Measurements from ENCODE around the gene CYP4F22. TPM values are rescaled to one million over a fixed set of nuclear protein-coding genes. Genes with fewer than 3 reads are reported as not detected.

The CYP4F22 gene
- total RNA-seq, 1 donor from 2014 or later: not detected

- no peak overlapping the region for H3K4me3 Mint-ChIP-seq
- no peaks in the 10 kb centered on the region for H3K4me1 Mint-ChIP-seq
- ChIA-PET POLR2A (no interaction called here), CTCF (no interaction called here)
- no peak for ATAC-seq (ENCODE audit: low read depth)
- H3K9me3 Mint-ChIP-seq: no peaks in the 10 kb centered on the region
- peaks cover 23% of the 10 kb centered on the region for H3K27me3 Mint-ChIP-seq
- no peak for TF ChIP-seq CTCF (IDR thresholded peaks at IDR 0.05)
- no peaks in the 10 kb centered on the region for H3K36me3 Mint-ChIP-seq (ENCODE audit: low read depth)
- intact Hi-C loops (cut with micrococcal nuclease): no loop called here
- no peak for DNase-seq
- H3K27ac Mint-ChIP-seq: no peak overlapping the region
Observed at GRCh38 chr19:15562145-15562544, 53.8 kb downstream of the CYP4F22 start.

- Mint-ChIP-seq H3K4me1 (no peaks in the 10 kb centered on the region), H3K36me3 (ENCODE audit: low read depth) (no peaks in the 10 kb centered on the region), H3K9me3 (no peaks in the 10 kb centered on the region), H3K27ac (no peak overlapping the region), H3K27me3 (peaks cover 23% of the 10 kb centered on the region), H3K4me3 (no peak overlapping the region)
- ChIA-PET POLR2A (no interaction called here), CTCF (no interaction called here)
- no peak for ATAC-seq (ENCODE audit: low read depth)
- DNase-seq: no peak
- TF ChIP-seq CTCF (IDR thresholded peaks at IDR 0.05): no peak
- intact Hi-C loops (cut with micrococcal nuclease): no loop called here
Observed at GRCh38 chr19:15562861-15563260, 54.5 kb downstream of the CYP4F22 start.

GRCh38 chr19:15563325-15563794, 55.0 kb downstream of the CYP4F22 start:
- TF ChIP-seq CTCF (IDR thresholded peaks at IDR 0.05): no peak
- ChIA-PET CTCF (no interaction called here), POLR2A (no interaction called here)
- H3K4me3 Mint-ChIP-seq: no peak overlapping the region
- H3K27ac Mint-ChIP-seq: no peak overlapping the region
- no peaks in the 10 kb centered on the region for H3K4me1 Mint-ChIP-seq
- no peaks in the 10 kb centered on the region for H3K36me3 Mint-ChIP-seq (ENCODE audit: low read depth)
- H3K27me3 Mint-ChIP-seq: peaks cover 26% of the 10 kb centered on the region
- H3K9me3 Mint-ChIP-seq: no peaks in the 10 kb centered on the region
- no peak for DNase-seq
- intact Hi-C loops (cut with micrococcal nuclease): no loop called here
- ATAC-seq (ENCODE audit: low read depth): no peak

- no peak for TF ChIP-seq CTCF (IDR thresholded peaks at IDR 0.05)
- Mint-ChIP-seq H3K4me3 (no peak overlapping the region), H3K9me3 (no peaks in the 10 kb centered on the region), H3K4me1 (no peaks in the 10 kb centered on the region), H3K36me3 (ENCODE audit: low read depth) (no peaks in the 10 kb centered on the region), H3K27me3 (peaks cover 27% of the 10 kb centered on the region), H3K27ac (no peak overlapping the region)
- DNase-seq: no peak
- no peak for ATAC-seq (ENCODE audit: low read depth)
- intact Hi-C loops (cut with micrococcal nuclease): no loop called here
- ChIA-PET CTCF (no interaction called here), POLR2A (no interaction called here)
Observed at GRCh38 chr19:15563931-15564330, 55.6 kb downstream of the CYP4F22 start.

- intact Hi-C loops (cut with micrococcal nuclease): no loop called here
Observed at GRCh38 chr19:15564534-15565168, 56.3 kb downstream of the CYP4F22 start.

More at GRCh38 chr19:15564534-15565168, 56.3 kb downstream of the CYP4F22 start:
- ATAC-seq (ENCODE audit: low read depth) (no peak), DNase-seq (no peak)
- Mint-ChIP-seq H3K36me3 (ENCODE audit: low read depth) (no peaks in the 10 kb centered on the region), H3K9me3 (no peaks in the 10 kb centered on the region), H3K27ac (no peak overlapping the region), H3K27me3 (peaks cover 34% of the 10 kb centered on the region), H3K4me1 (no peaks in the 10 kb centered on the region), H3K4me3 (no peak overlapping the region)
- CTCF ChIA-PET: interaction anchor here (0.6 kb wide), 1 partner anchor 387 kb away, joined by 3 read pairs; no protein-coding TSS in a partner anchor
- TF ChIP-seq CTCF (IDR thresholded peaks at IDR 0.05): no peak
- POLR2A ChIA-PET: no interaction called here

All from activated B cell treated with CpG ODN at 0.5 μM for 24 hours (primary cell).